Keratinocyte (primary cell): ENCODE results near the gene WDR7.

Experiments used
- EZH2 ChIP-seq: IDR thresholded peaks from one replicate; pipeline ENCODE4 v1.6.1; 2012; ENCODE audit warnings: inconsistent platforms, mild to moderate bottlenecking, low read length, moderate library complexity
- TF ChIP-seq, protein P1 (sequence below), 3 experiments: IDR thresholded peaks in 1 of 3; conservative IDR thresholded peaks in 1 of 3; optimal IDR thresholded peaks in 1 of 3; 2 replicates in 2 of 3; 3 replicates in 1 of 3; pipeline versions ENCODE3 to v1.5.1; 2011; ENCODE audit warnings: low read length in 3 of 3, mild to moderate bottlenecking in 3 of 3, moderate library complexity in 2 of 3, control low read depth in 1 of 3, inconsistent platforms in 1 of 3; ENCODE audit not compliant: insufficient read depth in 2 of 3; ENCODE audit errors: extremely low read depth in 1 of 3

DNA sequence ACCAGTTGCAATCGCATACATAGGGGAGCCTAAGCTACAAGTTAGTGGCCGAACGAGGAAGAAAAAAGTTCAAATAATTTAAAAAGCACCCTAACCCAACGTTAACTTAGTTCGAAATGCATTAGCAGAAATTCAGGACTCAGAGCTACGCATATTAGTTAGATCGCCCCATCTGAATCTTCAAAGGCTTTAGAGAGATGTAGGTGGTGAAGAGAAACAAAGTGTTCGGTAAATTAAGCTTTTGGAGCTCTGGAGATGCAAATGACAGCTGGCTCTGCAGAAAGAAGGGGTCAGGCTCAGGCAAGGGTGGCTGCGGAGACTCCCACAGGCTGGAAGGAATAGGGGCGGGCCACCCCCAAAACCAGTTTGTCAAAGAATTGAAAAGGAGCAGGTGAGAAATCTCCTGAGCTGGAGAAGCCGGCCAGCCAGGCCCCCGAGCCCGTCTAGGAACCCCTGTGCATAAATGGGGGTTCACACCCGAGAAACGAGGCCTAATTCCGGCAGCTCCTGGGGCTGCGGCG, 13.4 kb upstream of the WDR7 start:
- TF ChIP-seq, protein P1, sequence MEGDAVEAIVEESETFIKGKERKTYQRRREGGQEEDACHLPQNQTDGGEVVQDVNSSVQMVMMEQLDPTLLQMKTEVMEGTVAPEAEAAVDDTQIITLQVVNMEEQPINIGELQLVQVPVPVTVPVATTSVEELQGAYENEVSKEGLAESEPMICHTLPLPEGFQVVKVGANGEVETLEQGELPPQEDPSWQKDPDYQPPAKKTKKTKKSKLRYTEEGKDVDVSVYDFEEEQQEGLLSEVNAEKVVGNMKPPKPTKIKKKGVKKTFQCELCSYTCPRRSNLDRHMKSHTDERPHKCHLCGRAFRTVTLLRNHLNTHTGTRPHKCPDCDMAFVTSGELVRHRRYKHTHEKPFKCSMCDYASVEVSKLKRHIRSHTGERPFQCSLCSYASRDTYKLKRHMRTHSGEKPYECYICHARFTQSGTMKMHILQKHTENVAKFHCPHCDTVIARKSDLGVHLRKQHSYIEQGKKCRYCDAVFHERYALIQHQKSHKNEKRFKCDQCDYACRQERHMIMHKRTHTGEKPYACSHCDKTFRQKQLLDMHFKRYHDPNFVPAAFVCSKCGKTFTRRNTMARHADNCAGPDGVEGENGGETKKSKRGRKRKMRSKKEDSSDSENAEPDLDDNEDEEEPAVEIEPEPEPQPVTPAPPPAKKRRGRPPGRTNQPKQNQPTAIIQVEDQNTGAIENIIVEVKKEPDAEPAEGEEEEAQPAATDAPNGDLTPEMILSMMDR (optimal IDR thresholded peaks at IDR 0.05 in 1 of 3, IDR thresholded peaks at IDR 0.05 in 1 of 3, conservative IDR thresholded peaks at IDR 0.05 in 1 of 3; ENCODE audit: extremely low read depth in 1 of 3, insufficient read depth in 2 of 3, low read length in 3 of 3) = no peak
- no peak for TF ChIP-seq EZH2
